Hematopoietic multipotent progenitor cell (in vitro differentiated cells): Measurements from ENCODE around the gene EPB41. TPM values are rescaled to one million over a fixed set of nuclear protein-coding genes. Genes with fewer than 3 reads are reported as not detected.

Source experiments
- DNase-seq, 3 donors: peaks; one replicate each; pipeline ENCODE4 v3.0.0-alpha.2; 2011 to 2015; ENCODE audit warnings: low read depth in 2 of 3, low spot score in 2 of 3
- total RNA-seq: library from RNA; depleted of rRNA; stranded (reverse); fragments of >200 nt; gene quantifications from one replicate; pipeline ENCODE4 v1.2.3, GENCODE V29; 2012

EPB41 gene
- total RNA-seq, 1 donor, result 63.3 TPM

DNA sequence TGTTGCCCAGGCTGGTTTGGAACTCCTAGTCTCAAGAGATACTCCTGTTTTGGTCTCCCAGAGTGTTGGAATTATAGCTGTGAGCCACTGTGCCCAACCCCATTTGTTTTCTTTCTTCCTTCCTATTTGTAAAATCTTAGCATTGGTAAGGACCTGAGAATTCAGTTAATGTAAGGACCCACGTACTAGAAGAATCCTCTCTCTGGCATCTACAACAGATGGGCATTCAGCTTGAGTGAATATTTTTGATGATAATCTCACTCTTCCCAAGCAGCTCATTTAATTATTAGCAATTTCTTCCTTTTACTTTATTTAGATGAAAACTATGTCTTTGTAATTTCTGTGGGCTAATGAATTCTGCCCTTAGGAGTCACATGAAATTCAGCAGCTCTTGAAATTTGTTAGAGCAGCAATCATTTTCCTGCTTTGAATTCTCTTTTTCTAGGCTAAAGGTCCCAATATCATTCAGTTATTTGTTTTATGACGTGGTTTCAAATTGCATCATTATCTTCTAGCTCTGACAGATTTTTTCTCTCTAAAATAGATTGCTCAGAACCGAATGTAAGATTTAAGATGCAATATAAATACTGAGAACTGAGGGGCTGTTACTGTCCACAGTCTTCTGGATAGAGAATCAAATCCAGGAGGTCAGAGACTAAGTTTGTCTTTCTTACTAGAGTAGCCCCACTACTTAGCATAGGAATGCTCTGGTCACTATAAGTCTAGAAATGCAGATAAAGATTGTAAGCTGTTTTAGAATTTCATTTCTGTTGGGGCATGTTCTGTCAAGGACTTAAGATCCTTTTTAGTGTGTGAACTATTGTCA lies 59.4 kb downstream of the EPB41 start:
- DNase-seq, result no peak

DNA sequence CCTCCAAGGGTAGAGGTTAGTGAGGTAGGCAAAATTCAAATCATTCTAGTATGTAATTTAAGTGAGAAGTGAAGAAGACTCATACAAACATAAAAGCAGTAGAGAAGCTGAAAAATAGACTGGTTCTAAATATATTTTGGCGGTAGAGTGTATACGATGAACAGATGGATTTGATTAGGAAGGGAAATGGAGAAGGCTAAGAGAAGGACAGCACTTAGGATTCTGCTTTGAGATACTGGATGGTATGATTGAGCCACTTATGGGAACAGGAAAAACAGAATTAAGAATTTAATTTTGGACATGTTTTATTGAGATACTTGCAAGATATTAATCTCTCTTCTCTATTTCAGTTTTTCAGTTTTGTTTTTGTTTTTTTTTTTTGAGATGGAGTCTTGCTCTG lies 60.1 kb downstream of the EPB41 start:
- DNase-seq, result no peak

DNA sequence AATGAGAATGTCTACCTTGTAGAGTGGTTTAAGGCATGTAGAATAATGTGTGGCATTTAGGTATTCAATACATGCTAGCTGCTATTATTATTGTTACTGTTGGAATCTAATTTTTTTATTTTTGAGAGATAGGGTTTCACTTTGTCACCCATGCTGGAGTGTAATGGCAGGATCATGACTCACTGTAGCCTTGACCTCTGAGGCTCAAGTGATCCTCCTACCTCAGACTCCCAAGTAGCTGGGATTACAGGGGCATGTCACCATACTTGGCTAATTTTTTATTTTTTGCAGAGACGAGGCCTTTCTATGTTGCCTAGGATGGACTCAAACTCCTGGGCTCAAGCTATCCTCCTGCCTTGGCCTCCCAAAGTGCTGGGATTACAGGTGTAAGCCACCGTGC lies 61.9 kb downstream of the EPB41 start:
- DNase-seq, result no peak

DNA sequence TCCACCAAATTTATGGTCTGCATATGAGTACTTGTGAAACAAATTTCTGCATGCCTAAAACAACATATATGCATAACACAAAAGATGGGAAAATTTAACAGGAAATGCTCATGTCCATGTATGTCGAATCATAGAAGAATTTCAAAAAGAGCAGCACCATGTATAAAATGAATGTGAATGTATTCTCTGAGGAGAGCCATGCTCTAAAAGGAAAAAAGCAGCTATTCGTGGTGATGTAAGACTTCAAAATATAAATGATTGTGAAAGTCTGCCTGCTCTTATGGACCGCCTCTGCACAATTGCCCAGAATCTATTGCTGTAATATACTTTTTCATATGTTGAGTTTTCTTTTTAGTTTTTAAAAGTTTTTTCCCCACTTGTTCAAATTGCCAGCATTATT lies 66.8 kb downstream of the EPB41 start:
- no peak for DNase-seq

DNA sequence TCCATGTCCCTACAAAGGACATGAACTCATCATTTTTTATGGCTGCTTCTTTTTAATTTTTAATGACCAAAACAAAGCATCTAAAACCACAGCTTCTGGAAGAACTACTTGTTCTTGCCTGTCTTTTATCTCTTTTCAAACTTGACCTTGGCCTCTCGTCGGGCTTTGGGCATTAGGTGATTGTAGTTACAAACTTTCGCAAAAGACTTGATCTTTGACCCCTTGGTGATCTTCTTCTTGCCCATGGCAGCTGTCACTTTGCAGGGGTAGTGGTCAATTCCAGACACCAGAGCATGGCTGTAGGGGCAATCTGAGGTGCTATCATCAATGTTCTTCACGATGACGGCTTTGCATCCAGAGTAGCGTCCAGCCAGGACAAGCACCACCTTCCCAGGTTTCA lies 67.8 kb downstream of the EPB41 start:
- no peak for DNase-seq

DNA sequence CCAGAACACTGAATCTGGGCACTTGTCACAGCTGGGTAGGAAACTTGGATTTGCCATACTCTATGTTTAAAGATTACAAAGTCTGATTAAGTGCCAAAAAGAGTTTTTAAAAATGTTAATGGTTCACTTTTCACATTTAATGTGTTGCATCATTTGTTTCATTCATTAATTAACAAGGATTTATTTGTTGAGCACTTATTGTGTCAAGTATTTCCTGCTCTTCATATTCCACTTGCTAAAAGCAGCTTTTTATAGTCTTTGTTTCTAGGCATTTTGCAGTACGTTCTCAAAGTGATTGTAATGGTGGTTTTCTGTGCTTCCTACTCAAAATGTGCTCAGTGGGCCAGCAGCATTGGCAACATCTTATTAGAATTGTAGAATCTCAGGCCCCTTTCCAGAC lies 68.7 kb downstream of the EPB41 start:
- no peak for DNase-seq

DNA sequence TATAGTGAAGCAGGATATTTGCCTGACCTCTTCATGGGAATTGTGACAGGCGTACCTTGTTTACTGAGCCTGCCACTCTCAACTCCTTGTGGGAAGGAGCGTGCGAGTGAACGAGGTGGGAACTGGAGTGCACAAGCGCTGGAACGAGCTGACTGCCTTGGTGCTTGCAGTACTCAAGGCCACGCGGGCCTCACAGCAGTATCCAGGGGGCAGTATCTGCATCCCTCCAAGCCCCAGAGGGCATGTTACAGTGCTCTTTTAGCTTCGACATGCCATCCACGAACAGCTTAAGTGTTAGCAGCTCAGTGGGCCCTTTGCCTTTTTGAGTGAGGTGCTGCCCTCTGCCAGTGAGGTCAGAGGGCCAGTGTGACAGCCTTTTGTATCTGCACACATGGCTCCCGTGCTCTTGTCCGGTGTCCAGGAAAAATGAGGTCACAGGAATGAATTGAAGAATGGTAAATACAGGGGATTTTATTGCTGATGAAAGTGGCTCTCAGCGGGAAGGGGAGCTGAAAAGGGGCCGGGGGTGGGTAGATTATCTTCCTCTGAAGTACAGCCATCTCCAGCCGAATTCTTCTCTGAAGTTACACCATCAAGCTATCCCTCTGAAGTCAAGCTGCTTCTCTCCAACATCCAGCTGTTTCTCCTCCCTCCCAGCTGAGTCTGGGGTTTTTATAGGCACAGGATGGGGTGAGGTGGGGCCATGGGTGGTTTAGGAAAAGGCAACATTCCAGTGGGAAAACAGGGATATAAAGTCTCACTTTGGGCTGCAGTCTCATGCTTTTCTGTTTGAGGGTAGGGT lies 69.3 kb downstream of the EPB41 start:
- no peak for DNase-seq

DNA sequence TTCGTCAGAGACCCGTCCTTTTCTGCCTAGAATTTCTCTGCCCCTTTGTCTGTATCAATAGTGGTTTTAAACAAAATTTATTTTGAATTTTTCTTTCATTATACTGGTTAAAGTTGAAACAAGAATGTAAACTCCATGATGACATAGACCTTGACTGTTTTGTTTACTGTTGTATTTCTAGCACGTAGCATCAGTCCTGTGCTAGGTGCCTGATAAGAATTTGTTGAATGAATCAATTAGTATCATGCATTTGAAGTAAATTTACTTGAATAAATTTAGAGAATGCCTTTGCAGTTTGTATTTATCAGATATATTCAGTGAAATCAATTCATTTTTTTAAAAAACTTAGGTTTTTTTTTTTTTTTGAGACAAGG lies 69.9 kb downstream of the EPB41 start:
- no peak for DNase-seq

DNA sequence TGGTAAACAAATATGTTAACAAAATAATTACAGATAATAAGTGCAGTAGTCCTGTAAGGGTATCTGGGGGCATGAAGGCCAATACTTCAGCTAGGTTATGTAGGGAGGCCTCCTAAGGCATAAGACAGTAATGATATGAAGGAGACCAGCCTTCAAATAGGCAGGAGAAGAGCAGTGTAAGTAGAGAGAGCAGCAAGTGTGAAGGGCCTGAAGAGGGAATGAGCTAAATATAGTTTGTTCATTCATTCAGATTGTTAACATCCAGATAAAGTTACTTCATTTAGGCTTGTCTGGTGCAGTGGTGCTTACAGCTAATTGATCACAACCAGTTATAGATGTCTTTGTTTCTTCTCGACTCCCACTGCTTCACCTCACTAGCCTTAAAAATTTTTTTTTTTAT lies 71.1 kb downstream of the EPB41 start:
- no peak for DNase-seq

DNA sequence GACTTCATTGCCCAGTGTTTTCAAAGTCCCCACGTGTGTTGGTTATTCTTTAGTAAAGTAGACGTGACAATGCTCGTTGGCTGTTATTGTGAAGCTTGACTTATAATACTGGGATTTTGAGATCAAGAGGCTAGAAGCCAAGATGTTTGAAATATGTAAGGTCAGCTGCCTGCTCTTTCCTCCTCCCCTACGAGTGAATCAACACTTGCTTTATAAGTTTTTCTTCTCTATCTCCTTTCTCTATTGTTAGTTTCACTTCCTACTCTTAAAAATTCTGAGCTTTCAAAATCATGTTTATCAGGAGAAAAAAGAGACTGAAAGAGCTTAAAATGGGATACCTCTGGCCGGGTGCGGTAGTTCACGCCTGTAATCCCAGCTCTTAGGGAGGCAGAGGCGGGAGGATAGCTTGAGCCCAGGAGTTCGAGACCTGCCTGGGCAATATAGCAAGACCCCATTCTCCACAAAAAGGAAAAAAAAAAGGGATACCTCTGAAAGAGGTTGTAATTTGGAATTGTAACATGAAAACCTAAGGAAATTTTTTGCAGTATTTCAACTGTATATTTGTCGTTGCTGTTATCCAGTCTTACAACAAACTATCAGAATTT lies 72.0 kb downstream of the EPB41 start:
- no peak for DNase-seq

DNA sequence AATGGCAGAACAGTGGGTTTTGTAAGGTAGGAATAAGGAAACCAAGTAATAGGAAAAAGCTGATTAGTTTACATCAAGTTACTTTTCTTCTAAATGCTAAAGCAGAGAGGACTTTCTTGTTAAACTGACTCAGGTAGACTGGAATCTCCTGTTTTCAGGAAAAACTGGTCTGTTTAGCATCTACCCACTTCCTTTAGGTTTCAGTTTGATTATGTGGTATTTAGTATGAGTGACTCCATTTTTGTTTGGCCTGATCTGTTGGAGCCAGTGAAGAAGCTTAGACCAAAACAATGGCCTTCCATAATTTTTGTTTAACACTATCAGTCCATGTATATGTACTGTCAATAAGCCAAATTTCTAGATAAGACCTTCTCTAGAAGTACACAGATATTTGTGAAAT lies 88.4 kb downstream of the EPB41 start:
- DNase-seq, result no peak

DNA sequence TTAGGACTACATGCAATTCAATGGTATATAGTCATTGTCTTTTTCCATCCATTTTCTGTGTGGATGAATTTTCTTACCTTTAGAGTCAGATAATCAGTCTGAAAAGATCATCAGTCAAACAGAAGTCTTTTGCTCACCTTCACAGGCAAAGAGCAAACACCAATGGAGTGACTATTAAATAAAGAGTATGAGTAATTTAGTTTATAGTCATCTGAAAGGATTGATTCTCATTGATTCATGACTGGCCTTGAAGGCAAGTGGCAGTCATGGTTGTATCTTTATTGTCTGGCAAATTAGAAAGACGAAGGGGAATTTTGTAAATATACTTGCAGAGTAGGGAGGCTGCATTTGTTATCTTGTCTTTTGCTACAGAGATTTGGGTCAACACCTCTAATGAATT lies 89.9 kb downstream of the EPB41 start:
- DNase-seq, result no peak

DNA sequence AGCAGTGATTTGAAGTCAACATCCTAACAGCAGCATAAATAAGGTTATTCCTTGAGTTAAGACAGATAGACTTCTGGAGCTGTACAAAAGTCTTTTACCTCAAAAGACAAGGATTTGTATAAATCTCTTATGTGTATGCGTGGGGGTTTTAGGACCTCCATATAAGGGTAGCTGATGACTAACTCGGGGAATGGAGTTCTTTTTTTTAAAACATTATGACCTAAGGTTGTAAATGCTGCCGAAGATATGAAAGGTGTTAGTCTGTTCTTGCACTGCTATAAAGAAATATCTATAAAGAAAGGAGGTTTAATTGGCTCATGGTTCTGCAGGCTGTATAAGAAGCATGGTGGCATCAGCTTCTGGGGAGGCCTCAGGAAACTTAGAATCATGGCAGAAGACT lies 90.4 kb downstream of the EPB41 start:
- DNase-seq, result no peak

DNA sequence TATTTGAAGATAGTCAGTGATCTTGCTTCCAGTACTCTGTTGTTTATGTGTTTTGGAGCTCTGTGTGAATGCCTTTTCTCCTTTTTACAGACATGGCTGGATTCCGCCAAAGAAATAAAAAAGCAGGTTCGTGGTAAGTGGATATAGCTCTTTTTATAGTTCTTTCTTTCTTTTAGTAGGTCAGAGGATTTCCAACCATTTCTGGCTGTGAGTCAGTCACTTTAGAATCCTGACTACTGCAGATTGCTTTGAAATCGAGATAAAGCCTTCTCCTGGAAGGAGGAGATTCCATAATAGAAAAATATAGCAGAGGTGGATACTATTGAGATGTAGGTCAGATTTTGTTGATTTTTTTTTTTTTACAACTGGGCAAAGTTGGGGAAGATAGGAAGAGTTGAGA lies 97.4 kb downstream of the EPB41 start:
- no peak for DNase-seq

DNA sequence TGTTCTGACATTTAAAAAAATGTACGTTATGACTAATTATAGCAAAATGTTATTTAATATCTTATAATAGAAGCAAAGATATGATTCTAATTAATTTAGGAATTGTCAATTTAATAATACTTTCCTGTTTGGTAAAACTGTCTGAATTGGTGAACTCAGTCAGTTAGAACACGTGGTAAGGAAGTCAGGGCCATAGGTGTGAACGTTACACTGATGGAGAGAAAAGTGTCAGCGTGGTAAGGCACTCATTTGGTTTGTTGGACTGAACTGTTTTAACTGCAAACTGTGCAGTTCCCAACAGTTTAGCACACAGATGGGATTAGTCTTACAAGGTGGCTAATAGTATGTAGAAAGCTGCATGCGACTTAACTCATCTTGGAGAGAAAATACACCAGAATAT lies 102.9 kb downstream of the EPB41 start:
- no peak for DNase-seq

DNA sequence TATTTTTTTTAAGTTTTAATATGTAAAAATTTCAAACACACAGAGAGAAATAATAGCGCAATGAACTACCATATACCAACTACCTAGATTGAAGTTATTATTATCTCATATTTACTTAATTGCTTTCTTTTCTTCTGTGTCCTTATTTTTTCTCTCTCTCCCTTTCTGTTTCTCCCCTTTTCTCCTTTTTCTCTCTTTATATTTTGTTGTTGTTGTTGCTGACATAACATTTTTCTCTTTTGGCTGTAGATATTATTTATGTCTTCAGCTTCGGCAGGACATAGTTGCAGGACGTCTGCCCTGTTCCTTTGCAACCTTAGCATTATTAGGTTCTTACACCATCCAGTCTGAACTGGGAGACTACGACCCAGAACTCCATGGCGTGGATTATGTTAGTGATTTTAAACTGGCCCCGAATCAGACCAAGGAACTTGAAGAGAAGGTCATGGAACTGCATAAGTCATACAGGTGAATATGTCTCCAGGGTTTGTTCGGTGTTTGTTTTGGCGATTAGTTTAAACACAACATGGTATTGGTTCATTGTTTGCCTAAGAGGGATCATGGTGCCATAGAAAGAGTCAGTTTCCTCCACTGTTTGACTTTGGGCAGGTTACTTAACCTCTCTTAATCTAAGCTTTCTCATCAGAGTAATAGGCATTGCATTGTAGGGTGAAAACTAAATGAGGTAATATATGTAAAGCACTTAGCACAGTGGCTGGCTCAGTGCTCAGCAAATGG lies 103.8 kb downstream of the EPB41 start:
- DNase-seq, result no peak

DNA sequence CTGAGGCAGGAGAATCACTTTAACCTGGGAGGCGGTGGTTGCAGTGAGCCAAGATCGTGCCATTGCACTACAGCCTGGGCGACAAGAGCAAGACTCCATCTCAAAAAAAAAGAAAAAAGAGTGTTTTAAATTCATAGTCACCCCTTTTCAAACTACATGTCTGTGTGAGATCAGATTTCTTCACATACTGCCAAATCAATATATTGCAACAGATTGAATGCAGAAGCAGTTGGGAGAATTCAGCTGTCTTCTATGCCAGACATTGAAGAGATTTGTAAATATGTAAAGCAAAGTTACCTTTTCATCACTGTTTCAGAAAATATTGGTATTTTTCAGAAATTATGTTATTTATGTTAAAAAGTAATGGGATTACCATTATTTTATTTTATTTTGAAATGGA lies 108.3 kb downstream of the EPB41 start:
- DNase-seq, result no peak

DNA sequence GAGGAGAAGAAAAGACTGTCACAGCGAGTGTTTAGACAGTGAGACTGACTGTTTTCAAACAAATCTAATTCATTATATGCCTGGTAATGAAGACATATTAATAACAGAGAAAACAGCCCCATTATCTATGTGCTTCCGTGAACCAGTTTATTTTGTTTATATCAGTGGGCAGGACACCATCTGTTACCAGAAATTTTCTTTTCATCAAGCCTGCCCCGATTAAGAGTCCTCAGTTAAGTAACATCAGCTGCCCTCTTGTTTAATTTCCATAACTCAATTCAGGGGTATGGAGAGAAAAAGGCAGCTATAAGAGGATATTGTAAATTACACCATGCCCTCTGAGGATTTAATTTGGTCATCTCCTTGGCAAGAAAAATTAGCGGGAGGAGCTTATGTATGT lies 115.3 kb downstream of the EPB41 start:
- DNase-seq, result no peak

DNA sequence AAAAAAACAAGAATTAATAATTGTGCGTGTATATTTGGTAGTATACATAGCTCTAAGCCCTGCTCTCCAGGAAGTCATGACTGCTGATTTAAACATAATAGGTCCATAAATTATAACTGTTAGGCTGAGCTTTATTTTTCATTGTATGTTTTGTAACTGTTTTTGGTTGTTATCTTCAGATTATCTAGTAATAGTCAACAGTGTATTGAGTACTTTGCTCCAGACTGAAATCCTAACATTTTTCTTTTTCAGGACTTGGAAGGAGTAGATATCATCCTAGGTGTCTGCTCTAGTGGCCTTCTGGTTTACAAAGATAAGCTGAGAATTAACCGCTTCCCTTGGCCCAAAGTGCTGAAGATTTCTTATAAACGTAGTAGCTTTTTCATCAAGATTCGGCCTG lies 118.5 kb downstream of the EPB41 start:
- DNase-seq, result peak in 2 of 3 donors; percentile 43 to 65

DNA sequence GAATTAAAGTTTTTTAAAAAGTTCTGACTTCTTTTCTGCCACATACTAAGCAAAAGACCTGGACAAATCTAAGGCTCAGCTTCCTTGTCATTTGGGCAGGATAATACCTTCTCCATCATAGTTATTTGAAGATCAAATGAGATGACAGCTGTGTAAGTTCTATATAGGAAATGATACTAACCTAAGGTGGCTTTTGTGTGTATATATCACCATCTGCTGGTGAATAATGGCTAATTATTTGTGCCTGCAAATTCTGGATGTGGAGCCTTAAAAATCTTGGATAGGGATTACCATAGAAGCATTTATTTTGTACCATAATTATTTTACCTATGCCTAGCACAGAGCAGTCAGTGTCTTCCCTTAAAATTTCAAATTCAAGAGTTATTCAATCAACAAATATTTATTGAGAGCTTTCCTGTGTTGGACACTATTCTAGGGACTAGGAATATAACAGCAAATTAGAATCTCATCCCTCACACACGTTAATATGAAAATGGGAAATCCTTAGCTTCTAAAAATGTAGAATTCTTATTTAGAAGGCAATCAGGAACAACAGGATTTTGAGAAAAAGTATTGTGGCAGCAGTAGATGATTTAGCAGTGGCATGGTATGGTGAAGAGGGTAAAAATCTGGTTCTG lies 119.6 kb downstream of the EPB41 start:
- peak; percentile 4 to 68 (median 30) for DNase-seq
